Measurements from ENCODE around the gene CWF19L1. TPM values are rescaled to one million over a fixed set of nuclear protein-coding genes. Genes with fewer than 3 reads are reported as not detected.
"Not testable (repeated sequence)": the region's sequence is repeated elsewhere in the genome, so short reads cannot be mapped to it uniquely, and the experiment has no call there.

Gene CWF19L1
- total RNA-seq, 1 experiment from 2014 or later, result 28.1 TPM

DNA sequence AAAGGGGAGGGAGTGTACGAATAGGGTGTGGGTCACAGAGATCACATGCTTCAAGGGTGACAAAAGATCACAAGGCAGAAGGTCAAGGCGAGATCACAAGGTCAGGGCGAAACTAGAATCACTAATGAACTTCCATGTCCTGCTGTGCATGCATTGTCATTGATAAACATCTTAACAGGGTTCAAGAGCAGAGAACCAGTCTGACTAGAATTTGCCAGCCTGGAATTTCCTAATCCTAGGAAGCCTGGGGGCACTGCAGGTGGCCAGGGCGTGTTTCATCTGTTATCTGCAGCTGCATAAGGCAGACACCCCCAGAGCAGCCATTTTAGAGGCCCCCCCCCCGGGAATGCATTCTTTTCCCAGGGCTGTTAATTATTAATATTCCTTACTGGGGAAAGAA lies 33.7 kb upstream of the CWF19L1 start:
- POLR2A ChIA-PET; ATAC-seq; H3K27me3 Mint-ChIP-seq (ENCODE audit: low read depth); H3K4me3 Mint-ChIP-seq; CTCF ChIA-PET: not testable (repeated sequence)
- DNase-seq (ENCODE audit: low spot score), result peak; percentile 61
- Mint-ChIP-seq H3K9me3 (peaks cover 28% of the 10 kb centered on the region), H3K27ac (peak overlapping the region; percentile 84), H3K4me1 (peaks cover 34% of the 10 kb centered on the region), H3K36me3 (peaks cover 20% of the 10 kb centered on the region)
- TF ChIP-seq ETV6 (CRISPR knock-in tag; IDR thresholded peaks at IDR 0.05), result peak; percentile 61; the same call in 1 of the 2 replicates
- peak; percentile 90 for TF ChIP-seq FOXK1 (CRISPR knock-in tag; IDR thresholded peaks at IDR 0.05)
- TF ChIP-seq, protein P1, sequence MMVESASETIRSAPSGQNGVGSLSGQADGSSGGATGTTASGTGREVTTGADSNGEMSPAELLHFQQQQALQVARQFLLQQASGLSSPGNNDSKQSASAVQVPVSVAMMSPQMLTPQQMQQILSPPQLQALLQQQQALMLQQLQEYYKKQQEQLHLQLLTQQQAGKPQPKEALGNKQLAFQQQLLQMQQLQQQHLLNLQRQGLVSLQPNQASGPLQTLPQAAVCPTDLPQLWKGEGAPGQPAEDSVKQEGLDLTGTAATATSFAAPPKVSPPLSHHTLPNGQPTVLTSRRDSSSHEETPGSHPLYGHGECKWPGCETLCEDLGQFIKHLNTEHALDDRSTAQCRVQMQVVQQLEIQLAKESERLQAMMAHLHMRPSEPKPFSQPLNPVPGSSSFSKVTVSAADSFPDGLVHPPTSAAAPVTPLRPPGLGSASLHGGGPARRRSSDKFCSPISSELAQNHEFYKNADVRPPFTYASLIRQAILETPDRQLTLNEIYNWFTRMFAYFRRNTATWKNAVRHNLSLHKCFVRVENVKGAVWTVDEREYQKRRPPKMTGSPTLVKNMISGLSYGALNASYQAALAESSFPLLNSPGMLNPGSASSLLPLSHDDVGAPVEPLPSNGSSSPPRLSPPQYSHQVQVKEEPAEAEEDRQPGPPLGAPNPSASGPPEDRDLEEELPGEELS (CRISPR knock-in tag; IDR thresholded peaks at IDR 0.05), result peak; percentile 40; the same call in 1 of the 2 replicates
- TF ChIP-seq TEAD4 (CRISPR knock-in tag; IDR thresholded peaks at IDR 0.05), result peak; percentile 41; the same call in 1 of the 2 replicates
- TF ChIP-seq TEAD1 (CRISPR knock-in tag; IDR thresholded peaks at IDR 0.05), result peak; percentile 92; the same call in 1 of the 2 replicates
- TF ChIP-seq SP1 (CRISPR knock-in tag; conservative IDR thresholded peaks at IDR 0.05), result peak; percentile 70
- TF ChIP-seq, protein P2, sequence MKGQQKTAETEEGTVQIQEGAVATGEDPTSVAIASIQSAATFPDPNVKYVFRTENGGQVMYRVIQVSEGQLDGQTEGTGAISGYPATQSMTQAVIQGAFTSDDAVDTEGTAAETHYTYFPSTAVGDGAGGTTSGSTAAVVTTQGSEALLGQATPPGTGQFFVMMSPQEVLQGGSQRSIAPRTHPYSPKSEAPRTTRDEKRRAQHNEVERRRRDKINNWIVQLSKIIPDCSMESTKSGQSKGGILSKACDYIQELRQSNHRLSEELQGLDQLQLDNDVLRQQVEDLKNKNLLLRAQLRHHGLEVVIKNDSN (CRISPR knock-in tag; IDR thresholded peaks at IDR 0.05), result peak; percentile 63; the same call in 1 of the 2 replicates
- 0 out of 2 replicates have a peak, but pooled peaks have one; percentile 50 for TF ChIP-seq NFE2L1 (CRISPR knock-in tag; IDR thresholded peaks at IDR 0.05)
- TF ChIP-seq, protein P3, sequence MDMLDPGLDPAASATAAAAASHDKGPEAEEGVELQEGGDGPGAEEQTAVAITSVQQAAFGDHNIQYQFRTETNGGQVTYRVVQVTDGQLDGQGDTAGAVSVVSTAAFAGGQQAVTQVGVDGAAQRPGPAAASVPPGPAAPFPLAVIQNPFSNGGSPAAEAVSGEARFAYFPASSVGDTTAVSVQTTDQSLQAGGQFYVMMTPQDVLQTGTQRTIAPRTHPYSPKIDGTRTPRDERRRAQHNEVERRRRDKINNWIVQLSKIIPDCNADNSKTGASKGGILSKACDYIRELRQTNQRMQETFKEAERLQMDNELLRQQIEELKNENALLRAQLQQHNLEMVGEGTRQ (CRISPR knock-in tag; IDR thresholded peaks at IDR 0.05), result peak; percentile 67
- peak; percentile 84; the same call in 1 of the 2 replicates for TF ChIP-seq ESRRA (CRISPR knock-in tag; IDR thresholded peaks at IDR 0.05; ENCODE audit: borderline replicate concordance)

DNA sequence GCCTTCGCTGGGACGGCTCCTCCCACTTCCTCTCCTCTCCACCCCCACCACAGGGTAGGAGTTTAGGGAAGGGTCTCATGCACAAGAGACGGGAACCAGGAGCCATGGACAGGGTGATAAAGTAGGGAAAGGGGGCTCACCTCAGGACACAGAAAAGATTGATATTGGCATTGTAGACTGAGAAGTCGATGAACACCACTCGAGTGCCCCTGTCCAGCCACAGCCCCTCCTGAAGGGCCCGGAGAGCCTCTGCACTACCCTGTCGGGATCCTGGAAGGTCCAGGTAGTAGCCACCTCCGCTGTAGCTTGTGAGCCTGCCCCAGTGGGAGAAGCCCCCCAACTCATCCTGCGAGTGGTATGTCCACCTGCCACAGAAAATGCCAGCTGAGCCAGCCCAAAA lies 29.8 kb upstream of the CWF19L1 start:
- ChIA-PET POLR2A (no interaction called here), CTCF (interaction anchor here (1.5 kb wide), 1 partner anchor 212 kb away, joined by 3 read pairs; no protein-coding TSS in a partner anchor)
- Mint-ChIP-seq H3K36me3 (peaks cover 20% of the 10 kb centered on the region), H3K4me1 (peaks cover 24% of the 10 kb centered on the region), H3K4me3 (no peak overlapping the region), H3K27me3 (ENCODE audit: low read depth) (peaks cover 18% of the 10 kb centered on the region), H3K9me3 (peaks cover 28% of the 10 kb centered on the region), H3K27ac (no peak overlapping the region)
- ATAC-seq (peak; percentile 25; the same call in 1 of the 2 replicates), DNase-seq (ENCODE audit: low spot score) (no peak)
- TF ChIP-seq ZNF138 (CRISPR knock-in tag; conservative IDR thresholded peaks at IDR 0.05) (no peak), SMAD4 (CRISPR knock-in tag; IDR thresholded peaks at IDR 0.05) (no peak), NFYB (CRISPR knock-in tag; conservative IDR thresholded peaks at IDR 0.05; ENCODE audit: low read depth) (no peak), KAT7 (CRISPR knock-in tag; IDR thresholded peaks at IDR 0.05; ENCODE audit: borderline replicate concordance) (no peak), ZNF317 (CRISPR knock-in tag; IDR thresholded peaks at IDR 0.05; ENCODE audit: borderline replicate concordance, low read depth) (no peak), NR3C1 (CRISPR knock-in tag; conservative IDR thresholded peaks at IDR 0.05; ENCODE audit: low read depth) (no peak), HMGA2 (CRISPR knock-in tag; IDR thresholded peaks at IDR 0.05) (no peak), TP53 (CRISPR knock-in tag; IDR thresholded peaks at IDR 0.05) (no peak), JAZF1 (CRISPR knock-in tag; IDR thresholded peaks at IDR 0.05) (no peak)
- TF ChIP-seq, protein P4, sequence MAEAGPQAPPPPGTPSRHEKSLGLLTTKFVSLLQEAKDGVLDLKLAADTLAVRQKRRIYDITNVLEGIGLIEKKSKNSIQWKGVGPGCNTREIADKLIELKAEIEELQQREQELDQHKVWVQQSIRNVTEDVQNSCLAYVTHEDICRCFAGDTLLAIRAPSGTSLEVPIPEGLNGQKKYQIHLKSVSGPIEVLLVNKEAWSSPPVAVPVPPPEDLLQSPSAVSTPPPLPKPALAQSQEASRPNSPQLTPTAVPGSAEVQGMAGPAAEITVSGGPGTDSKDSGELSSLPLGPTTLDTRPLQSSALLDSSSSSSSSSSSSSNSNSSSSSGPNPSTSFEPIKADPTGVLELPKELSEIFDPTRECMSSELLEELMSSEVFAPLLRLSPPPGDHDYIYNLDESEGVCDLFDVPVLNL (CRISPR knock-in tag; IDR thresholded peaks at IDR 0.05; ENCODE audit: borderline replicate concordance, low read depth), result no peak
- TF ChIP-seq, protein P5, sequence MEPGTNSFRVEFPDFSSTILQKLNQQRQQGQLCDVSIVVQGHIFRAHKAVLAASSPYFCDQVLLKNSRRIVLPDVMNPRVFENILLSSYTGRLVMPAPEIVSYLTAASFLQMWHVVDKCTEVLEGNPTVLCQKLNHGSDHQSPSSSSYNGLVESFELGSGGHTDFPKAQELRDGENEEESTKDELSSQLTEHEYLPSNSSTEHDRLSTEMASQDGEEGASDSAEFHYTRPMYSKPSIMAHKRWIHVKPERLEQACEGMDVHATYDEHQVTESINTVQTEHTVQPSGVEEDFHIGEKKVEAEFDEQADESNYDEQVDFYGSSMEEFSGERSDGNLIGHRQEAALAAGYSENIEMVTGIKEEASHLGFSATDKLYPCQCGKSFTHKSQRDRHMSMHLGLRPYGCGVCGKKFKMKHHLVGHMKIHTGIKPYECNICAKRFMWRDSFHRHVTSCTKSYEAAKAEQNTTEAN (CRISPR knock-in tag; IDR thresholded peaks at IDR 0.05), result no peak
- TF ChIP-seq, protein P6, sequence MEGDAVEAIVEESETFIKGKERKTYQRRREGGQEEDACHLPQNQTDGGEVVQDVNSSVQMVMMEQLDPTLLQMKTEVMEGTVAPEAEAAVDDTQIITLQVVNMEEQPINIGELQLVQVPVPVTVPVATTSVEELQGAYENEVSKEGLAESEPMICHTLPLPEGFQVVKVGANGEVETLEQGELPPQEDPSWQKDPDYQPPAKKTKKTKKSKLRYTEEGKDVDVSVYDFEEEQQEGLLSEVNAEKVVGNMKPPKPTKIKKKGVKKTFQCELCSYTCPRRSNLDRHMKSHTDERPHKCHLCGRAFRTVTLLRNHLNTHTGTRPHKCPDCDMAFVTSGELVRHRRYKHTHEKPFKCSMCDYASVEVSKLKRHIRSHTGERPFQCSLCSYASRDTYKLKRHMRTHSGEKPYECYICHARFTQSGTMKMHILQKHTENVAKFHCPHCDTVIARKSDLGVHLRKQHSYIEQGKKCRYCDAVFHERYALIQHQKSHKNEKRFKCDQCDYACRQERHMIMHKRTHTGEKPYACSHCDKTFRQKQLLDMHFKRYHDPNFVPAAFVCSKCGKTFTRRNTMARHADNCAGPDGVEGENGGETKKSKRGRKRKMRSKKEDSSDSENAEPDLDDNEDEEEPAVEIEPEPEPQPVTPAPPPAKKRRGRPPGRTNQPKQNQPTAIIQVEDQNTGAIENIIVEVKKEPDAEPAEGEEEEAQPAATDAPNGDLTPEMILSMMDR (IDR thresholded peaks at IDR 0.05), result no peak
- TF ChIP-seq, protein P7, sequence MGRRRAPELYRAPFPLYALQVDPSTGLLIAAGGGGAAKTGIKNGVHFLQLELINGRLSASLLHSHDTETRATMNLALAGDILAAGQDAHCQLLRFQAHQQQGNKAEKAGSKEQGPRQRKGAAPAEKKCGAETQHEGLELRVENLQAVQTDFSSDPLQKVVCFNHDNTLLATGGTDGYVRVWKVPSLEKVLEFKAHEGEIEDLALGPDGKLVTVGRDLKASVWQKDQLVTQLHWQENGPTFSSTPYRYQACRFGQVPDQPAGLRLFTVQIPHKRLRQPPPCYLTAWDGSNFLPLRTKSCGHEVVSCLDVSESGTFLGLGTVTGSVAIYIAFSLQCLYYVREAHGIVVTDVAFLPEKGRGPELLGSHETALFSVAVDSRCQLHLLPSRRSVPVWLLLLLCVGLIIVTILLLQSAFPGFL (CRISPR knock-in tag; IDR thresholded peaks at IDR 0.05; ENCODE audit: borderline replicate concordance), result no peak
- TF ChIP-seq, protein P8, sequence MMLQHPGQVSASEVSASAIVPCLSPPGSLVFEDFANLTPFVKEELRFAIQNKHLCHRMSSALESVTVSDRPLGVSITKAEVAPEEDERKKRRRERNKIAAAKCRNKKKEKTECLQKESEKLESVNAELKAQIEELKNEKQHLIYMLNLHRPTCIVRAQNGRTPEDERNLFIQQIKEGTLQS (CRISPR knock-in tag; conservative IDR thresholded peaks at IDR 0.05), result no peak
- TF ChIP-seq, protein P9, sequence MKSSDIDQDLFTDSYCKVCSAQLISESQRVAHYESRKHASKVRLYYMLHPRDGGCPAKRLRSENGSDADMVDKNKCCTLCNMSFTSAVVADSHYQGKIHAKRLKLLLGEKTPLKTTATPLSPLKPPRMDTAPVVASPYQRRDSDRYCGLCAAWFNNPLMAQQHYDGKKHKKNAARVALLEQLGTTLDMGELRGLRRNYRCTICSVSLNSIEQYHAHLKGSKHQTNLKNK (CRISPR knock-in tag; IDR thresholded peaks at IDR 0.05), result no peak
